ENCODE results near the gene NADSYN1.

- TF ChIP-seq, protein P1, sequence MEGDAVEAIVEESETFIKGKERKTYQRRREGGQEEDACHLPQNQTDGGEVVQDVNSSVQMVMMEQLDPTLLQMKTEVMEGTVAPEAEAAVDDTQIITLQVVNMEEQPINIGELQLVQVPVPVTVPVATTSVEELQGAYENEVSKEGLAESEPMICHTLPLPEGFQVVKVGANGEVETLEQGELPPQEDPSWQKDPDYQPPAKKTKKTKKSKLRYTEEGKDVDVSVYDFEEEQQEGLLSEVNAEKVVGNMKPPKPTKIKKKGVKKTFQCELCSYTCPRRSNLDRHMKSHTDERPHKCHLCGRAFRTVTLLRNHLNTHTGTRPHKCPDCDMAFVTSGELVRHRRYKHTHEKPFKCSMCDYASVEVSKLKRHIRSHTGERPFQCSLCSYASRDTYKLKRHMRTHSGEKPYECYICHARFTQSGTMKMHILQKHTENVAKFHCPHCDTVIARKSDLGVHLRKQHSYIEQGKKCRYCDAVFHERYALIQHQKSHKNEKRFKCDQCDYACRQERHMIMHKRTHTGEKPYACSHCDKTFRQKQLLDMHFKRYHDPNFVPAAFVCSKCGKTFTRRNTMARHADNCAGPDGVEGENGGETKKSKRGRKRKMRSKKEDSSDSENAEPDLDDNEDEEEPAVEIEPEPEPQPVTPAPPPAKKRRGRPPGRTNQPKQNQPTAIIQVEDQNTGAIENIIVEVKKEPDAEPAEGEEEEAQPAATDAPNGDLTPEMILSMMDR (IDR thresholded peaks at IDR 0.05 in 2 of 3, conservative IDR thresholded peaks at IDR 0.05 in 1 of 3; ENCODE audit: borderline replicate concordance in 1 of 3, insufficient read depth in 1 of 3, low read depth in 2 of 3, low read length in 2 of 3) = no peak
- TF ChIP-seq, protein P2, sequence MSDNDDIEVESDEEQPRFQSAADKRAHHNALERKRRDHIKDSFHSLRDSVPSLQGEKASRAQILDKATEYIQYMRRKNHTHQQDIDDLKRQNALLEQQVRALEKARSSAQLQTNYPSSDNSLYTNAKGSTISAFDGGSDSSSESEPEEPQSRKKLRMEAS (IDR thresholded peaks at IDR 0.05) = no peak
- TF ChIP-seq ZBTB33 (IDR thresholded peaks at IDR 0.05; ENCODE audit: extremely low read depth, insufficient replicate concordance, low read length) (no peak), POLR2A (IDR thresholded peaks at IDR 0.05; ENCODE audit: borderline replicate concordance, extremely low read depth, insufficient read depth, insufficient read length) (no peak), RAD21 (IDR thresholded peaks at IDR 0.05; ENCODE audit: low read depth) (no peak), POLR2AphosphoS5 (IDR thresholded peaks at IDR 0.05; ENCODE audit: low read depth, low read length) (no peak)
Observed at GRCh38 chr11:71542879-71543777, 90.1 kb downstream of the NADSYN1 start.

All from HCT116 (cell line).